GM19238 (cell line): Measurements from ENCODE around the gene BFSP1.

Experiments used
- DNase-seq: peaks from one replicate; pipeline ENCODE4 v3.0.0; 2011; ENCODE audit warnings: low spot score; ENCODE audit not compliant: insufficient read length

Gene BFSP1

DNA sequence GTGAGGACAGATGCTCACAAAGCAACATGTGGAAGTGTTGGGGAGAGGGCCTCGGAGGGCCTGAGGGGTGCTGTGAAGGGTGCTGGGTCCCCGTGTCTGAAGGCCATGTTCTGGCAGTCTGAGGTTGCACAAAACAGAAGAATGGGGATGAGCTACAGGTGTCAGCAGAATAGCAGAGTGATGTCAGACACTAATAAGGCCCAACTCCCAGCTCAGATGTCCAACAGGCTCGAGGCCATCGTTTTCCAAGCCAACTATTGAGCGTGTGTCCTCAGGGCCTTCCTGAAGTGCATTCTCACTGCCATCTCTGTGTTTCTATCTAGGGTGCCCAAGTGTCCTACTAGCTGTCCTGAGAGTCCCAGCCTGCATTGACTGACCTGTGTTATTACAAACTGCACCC lies 7.9 kb downstream of the BFSP1 start:
- no peak for DNase-seq

DNA sequence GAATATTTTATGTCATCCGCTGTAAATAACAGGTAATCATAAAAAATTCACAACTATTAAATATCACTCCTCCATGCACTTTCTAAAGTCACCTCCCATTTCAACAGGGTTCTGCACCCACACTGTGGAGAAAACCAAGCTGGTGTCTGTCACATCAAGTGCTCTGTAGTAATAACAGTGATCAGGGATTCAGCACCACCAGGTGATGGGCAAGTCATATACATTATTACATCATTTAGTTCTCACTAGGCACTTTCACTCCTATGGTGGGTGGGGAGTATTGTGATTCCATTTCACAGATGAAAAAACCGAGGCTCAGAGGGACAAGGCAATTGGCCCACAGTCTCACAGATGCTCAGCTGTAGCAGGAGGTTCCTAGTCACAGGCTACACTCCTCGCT lies 8.7 kb downstream of the BFSP1 start:
- no peak for DNase-seq

DNA sequence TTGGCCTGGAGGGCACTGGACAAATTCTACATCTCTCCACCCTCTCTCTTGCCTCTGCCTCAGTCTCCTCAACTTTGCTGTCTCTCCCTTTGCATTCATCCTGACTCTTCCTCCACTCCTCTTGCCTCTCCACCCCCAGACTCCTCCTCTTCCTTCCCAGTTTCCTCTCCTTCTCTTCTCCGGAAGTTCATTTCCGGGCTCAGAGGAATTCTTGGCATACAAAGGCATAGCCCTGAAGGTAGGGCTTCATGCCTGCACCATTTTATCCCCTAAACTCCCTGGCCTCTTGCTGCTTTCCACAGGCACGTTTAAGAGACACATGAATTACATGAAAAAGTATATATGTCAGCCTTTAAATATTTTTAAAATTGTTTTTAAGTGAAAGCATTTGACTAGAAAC lies 10.6 kb downstream of the BFSP1 start:
- DNase-seq, result no peak

DNA sequence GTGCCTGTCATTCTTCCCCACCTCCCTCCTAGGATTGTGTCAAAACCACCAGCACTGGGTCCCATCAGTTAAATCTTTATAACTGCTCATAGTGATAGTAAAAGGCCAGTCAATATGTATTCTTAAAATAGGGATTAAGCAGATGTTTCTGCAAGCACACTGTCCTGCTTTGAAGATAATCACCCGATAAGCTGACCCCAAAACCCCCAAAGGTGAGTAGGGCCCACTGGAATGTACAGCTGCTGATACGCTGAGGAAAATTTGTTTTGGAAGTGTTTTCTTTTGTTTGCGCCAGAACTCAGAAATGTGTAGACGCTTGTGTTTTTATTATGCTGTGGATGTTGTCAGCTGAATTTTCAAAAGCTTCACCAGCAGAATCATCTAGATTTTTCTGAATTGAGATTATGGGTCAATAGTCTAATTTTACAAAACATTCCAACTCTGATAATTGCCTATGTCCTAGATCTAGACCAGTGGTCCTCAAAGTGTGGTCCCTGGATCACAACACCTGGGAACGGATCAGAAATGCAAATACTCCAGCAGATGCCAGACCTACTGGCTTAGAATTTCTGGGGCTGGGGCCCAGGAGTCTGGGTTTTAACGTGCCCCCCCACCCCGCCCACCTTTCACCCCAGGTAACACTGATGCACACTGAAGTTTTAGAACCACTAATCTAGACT lies 11.4 kb downstream of the BFSP1 start:
- DNase-seq, result no peak

DNA sequence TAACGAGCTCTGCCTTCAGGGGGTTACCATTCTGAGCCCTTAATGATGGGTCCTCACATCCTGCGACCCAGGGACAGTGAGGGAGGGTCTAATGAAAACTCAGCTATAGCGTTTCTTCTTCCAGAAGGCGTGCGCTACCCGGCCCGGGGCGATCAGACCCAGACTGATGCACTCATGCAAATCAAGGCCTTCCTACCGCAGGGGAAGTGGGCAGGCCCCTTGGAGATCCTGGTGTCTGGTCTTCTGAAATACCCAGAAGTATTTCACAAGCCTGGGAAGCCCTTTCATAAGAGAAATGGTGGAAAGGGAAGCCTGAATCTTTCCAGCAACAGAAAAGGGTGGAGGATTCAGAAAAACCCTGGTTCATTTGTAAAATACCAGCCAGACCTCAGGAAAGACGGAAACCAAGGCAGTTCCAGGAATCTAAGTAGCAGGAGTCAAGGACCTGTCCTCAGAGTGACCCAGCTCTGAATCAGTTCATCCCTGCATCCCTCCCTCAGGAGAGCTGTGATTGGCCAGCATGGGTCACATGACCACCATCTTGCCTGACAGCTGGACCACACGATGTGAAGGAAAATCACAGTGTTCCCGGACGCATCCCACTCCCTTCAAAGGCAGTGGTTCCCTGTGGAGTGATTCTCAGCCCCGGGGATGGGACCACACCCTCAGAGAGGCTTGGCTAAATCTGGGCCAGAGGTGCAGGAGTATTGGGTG lies 12.7 kb downstream of the BFSP1 start:
- DNase-seq, result no peak

- no peak for DNase-seq
Observed at GRCh38 chr20:17515053-17515452, 16.1 kb downstream of the BFSP1 start.

DNA sequence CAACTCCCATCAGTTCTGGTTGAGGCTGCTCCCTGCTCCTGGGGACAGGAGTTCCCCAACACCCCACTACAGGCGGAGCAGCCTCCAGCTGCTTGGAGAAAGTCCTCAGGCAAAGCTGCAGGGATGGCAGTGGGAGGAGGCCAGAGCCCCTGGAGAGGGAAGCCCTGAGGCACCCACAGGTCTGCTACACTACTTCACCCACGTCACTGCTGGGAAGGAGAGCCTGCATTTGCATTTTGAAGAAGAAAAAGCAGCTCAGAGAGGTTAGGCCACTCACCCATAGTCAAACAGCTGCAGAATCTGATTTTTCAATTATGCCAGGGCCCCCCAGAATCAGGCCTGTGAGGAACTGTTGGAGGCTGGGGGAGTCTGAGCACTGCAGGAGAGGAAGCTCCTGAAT lies 17.2 kb downstream of the BFSP1 start:
- DNase-seq, result no peak

- DNase-seq, result no peak
Observed at GRCh38 chr20:17511401-17511800, 19.8 kb downstream of the BFSP1 start.

- DNase-seq, result no peak
Observed at GRCh38 chr20:17510548-17510947, 20.6 kb downstream of the BFSP1 start.

DNA sequence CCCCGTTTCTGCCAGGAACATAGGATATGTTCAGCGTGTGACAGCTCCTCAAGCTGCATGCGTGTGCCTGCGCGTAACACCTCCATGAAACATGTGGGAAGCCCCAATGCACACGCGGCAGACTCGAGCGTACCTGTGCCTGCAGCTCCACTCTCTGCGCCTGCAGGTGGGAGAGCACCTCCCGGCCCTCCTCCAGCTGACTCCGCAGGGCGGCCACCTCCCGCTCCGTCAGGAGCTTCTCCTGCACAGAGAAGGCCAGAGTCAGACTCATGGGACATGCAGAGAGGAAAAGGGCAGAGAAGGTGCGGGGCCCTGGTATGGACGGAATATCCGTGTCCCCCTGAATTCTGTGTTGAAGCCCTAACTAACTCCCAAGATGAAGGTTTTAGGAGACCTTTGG lies 22.4 kb downstream of the BFSP1 start:
- DNase-seq, result no peak

DNA sequence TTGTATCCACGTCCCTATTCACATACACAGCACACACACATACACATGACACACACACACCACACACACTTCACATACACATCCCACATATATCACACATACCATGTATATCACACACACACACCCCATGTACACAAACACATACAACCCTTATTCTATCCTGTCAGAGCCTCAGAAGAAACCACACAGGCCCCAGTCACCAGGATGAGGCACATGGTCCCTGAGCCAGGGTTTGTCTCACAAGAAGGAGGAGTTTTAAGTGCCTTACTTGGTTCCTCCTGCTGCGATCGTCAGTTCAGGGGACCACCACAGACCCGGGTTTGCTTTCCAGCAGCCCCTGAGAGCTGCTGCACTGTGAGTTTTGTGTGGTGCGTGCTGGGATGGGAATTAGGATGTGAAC lies 23.6 kb downstream of the BFSP1 start:
- no peak for DNase-seq

- DNase-seq, result no peak
Observed at GRCh38 chr20:17507032-17507431, 24.1 kb downstream of the BFSP1 start.

DNA sequence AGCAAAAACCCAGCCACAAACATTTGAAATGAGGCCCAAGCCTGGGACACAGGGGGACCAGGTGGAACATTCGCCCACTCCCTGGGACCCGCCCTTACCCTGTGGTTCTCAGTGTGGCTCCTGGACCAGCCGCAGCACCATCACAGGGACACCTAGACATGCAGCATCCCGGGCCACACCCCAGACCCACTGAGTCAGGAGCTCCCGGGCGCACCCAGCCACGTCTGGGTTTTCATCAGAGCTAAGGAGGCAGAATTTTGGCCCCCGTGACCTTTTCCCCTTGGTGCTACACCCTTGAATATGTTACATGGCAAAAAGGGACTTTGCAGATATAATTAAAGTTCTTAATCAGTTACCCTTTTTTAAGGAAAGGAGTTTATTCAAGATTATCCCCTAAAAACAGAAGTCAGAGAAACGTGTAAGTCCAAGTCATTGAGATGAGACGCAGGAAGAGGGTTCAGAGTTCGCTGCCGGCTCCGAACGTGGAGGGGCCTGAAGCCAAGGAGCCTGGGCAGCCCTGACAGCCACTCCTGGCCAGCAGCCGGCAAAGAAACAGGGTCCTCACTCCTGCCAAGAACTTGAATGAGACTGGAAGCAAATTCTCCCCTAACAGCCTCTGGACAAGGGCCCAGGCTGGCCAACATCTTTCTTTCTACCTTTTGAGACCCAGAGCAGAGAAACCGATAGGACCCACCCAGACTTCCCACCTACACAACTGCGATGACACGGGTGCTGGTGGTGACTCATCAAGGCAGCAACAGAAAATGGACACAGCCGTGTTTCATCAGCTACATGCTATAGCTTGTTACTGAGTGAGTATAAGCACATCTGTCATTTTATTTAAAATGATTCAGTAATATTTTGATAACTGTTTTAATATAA lies 25.3 kb downstream of the BFSP1 start:
- DNase-seq, result no peak

DNA sequence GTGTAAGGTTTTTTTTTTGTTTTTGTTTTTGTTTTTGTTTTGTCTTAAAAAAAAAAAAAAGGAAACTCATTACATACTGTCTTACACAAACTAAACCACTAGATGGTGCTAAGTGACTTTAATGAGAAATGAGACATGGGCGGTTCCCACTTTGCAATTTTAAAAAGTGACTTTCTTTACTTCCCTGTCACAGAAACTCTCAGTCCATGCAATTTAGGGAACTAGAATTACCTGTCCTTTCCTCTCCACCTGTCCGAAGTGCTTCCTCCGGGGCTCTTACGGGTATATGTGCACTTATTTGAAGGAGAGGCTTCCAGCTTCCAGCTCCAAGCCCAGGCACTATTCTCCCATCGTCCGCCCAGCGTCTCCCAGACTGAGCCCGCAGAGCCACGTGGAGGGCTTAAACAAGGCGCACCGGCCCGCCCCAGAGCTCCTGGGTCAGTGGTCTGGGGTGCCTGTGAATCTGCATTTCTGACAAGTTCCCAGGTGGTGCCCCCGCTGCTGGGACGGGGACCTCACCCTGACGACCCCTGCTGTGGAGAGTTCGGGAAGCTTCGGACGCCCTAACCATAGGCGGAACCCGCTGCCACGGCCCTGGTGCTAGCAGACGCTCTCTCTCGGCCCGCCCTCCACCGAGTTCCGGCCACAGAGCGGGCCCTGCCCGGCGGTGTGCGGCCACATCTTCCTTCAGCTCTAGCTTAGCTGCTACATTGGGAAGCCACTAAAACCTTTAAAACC lies 26.1 kb downstream of the BFSP1 start:
- peak; percentile 35 for DNase-seq

DNA sequence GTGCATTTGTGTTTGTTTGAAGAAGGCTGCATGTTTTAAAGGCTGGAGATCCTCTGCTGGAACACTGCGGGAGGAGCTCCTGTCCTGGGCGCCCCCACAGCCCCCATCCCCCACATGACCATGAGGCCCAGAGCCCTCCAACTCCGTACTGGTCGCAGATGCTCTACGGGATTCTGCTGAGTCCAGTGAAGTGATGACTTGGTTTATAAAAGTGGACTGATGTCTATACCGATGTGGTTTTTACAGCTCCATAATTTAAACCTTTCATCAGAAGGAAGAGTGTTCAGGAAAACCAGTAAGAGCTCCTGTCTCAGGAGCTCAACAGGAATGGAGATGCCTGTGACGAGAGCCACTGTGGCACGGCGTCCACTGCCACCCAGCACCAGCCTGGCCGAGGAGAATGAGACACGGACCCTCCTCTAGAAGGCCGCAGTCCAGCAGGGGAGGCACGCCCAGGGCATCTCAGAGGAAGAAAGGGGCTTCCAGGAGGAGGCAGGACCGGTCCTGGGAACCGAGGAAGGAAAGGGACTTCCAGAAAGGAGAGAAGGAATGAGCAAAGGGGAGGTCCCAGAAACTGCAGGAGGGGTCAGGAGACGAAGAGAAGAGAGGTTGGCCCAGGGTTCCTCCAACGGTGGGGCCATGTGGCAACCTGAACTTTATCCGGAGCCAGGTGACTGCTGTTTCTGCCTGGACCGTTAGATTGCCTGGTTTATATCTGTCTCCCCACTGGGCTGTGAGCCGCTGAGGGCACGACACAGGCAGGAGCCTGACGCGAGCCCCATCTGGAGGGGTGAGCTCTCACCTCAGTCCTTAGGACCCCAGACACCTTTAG lies 26.9 kb downstream of the BFSP1 start:
- no peak for DNase-seq

- DNase-seq, result no peak
Observed at GRCh38 chr20:17503301-17504065, 27.7 kb downstream of the BFSP1 start.

DNA sequence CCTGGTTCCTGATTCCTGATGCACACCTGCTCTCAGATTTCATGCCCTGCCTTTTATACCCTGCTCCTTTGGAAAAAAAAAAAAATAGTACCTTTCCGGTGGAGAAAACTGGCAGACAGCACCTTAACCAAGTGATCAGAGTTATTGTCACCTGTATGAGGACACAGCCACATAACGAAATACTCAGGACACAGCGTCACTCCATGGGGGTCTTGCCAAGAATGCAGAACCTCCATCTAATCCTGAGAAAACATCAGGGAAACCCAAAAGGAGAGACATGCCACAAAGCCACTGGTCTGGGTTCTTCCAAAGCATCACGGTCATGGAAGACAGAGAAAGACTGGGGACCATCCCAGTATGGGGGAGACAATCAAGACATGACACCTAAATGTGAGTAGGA lies 29.1 kb downstream of the BFSP1 start:
- DNase-seq, result no peak

- DNase-seq, result no peak
Observed at GRCh38 chr20:17501701-17502100, 29.5 kb downstream of the BFSP1 start.

GRCh38 chr20:17500826-17501225 lies 30.4 kb downstream of the BFSP1 start:
- no peak for DNase-seq

DNA sequence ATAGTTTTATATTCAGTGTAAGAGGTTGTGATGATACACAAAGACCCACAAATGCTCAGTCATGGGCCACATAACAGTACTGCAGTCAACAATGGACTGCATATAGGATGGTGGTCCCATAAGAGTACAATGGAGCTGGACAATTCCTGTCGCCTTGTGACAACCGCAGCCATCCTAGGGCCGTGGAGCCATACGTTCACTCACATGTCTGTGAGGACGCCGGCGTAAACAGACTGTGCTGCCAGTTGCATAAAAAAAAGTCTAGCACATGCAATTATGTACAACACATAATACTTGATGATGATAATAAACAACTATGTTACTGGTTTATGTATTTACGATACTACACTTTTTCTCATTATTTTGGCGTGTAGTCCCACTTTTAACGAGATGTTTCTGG lies 30.9 kb downstream of the BFSP1 start:
- DNase-seq, result no peak
